ENCODE results near the gene SERPINB13. TPM values are rescaled to one million over a fixed set of nuclear protein-coding genes. Genes with fewer than 3 reads are reported as not detected.
"Not testable (repeated sequence)": the region's sequence is repeated elsewhere in the genome, so short reads cannot be mapped to it uniquely, and the experiment has no call there.

The SERPINB13 gene
- total RNA-seq, 1 donor from 2014 or later: not detected

DNA sequence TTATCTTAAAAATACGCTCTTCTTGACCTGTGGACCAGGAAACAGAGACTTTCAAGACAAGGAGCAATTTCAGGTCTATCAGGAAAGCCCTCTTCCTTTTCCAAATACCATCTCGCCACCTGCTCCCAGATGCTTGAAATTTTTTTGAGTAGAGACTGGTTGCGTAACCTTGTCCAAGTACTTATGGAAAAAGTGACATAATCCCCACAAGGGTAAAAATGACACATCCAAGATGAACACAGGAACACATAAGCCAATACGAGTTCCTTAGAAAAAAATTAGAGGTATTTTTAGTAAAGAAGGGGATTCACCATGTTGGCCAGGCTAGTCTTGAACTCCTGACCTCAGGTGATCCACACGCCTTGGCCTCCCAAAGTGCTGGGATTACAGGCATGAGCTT, 1.8 kb downstream of the SERPINB13 start:
- no peak for DNase-seq (ENCODE audit: low spot score)

- no peak for DNase-seq (ENCODE audit: low spot score)
Measured at GRCh38 chr18:63590373-63590772, 3.2 kb downstream of the SERPINB13 start.

GRCh38 chr18:63590966-63591695, 4.0 kb downstream of the SERPINB13 start:
- DNase-seq (ENCODE audit: low spot score): no peak

- no peak for DNase-seq (ENCODE audit: low spot score)
Measured at GRCh38 chr18:63591725-63592124, 4.6 kb downstream of the SERPINB13 start.

GRCh38 chr18:63592471-63592870, 5.3 kb downstream of the SERPINB13 start:
- no peak for DNase-seq (ENCODE audit: low spot score)

DNA sequence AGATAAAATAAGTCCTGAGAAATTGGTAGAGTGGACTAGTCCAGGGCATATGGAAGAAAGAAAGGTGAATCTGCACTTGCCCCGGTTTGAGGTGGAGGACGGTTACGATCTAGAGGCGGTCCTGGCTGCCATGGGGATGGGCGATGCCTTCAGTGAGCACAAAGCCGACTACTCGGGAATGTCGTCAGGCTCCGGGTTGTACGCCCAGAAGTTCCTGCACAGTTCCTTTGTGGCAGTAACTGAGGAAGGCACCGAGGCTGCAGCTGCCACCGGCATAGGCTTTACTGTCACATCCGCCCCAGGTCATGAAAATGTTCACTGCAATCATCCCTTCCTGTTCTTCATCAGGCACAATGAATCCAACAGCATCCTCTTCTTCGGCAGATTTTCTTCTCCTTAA, 9.8 kb downstream of the SERPINB13 start:
- no peak for DNase-seq (ENCODE audit: low spot score)

GRCh38 chr18:63603355-63603754, 16.2 kb downstream of the SERPINB13 start:
- DNase-seq (ENCODE audit: low spot score): no peak

DNA sequence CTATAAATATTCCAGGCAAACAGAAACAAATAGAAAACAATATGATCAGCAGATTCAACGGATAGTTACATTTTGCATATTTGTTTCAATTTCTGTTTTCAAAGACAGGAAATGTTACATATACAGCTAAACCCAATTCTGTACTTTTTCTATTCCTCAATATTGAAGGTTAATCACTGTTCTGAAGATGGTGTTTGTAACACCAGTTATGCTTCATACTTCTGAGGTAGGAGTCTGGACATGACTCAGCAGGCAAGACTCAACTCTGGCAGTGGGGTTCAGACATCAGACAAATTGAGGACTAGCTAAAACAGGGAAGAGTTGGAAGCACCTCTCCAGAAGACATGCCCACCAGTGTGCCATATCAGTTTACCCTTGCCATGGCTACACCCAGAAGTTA, 16.6 kb downstream of the SERPINB13 start:
- no peak for DNase-seq (ENCODE audit: low spot score)

- no peak for DNase-seq (ENCODE audit: low spot score)
Measured at GRCh38 chr18:63604791-63605567, 17.8 kb downstream of the SERPINB13 start.

DNA sequence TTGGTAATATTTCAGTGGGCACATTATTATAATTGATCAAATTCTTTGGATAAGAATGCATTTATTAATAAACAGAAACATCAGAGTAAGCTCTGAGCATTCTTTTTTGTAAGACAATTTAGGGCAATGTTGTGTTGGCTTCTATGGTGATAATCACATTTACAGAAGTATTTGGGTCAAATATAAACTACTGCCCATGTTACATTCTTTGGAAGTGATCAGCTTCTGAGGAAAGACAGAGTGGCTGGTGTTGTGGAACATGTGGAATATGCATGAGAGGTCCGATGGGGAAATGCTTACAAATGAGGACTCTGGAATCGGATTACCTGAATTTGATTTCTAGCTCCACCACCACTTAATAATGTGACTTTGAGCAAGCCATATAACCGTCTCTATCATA, 19.4 kb downstream of the SERPINB13 start:
- no peak for DNase-seq (ENCODE audit: low spot score)

GRCh38 chr18:63613420-63613819, 26.3 kb downstream of the SERPINB13 start:
- DNase-seq (ENCODE audit: low spot score): no peak

GRCh38 chr18:63617049-63617914, 30.1 kb downstream of the SERPINB13 start:
- no peak for DNase-seq (ENCODE audit: low spot score)

DNA sequence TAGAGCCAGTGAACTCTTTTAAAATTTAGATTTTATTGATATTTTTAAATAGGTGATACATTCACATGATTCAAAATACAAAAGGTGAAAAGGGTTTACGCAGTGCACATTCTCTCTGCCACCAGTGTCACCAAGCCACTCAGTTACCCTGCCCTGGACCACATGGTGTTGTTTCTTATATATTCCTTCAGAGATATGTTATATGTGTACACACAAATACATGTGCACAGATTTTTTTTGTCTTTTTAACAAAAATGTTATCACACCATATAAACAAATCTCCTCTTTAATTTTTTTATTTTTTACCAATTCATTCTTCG, 30.7 kb downstream of the SERPINB13 start:
- no peak for DNase-seq (ENCODE audit: low spot score)

- DNase-seq (ENCODE audit: low spot score): no peak
Measured at GRCh38 chr18:63619661-63620060, 32.5 kb downstream of the SERPINB13 start.

- DNase-seq (ENCODE audit: low spot score): no peak
Measured at GRCh38 chr18:63624863-63625262, 37.7 kb downstream of the SERPINB13 start.

- DNase-seq (ENCODE audit: low spot score): no peak
Measured at GRCh38 chr18:63626431-63626830, 39.3 kb downstream of the SERPINB13 start.

DNA sequence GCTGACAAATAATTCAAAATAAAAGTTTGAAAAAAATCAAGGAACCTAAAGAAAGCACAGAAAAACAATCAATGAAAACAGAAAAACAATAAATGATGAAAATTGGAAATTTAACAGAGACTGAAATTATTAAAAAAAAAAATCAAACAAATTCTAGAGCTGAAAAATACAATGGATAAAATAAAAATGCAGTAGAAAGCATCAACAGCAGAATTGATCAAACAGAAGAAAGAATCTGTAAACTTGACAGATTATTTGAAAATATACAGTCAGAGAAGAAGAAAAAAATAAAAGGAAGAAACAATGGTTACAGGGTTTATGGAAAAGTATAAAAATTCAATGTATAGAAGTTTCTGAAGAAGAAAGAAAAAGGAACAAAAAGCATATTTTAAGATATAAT, 40.7 kb downstream of the SERPINB13 start:
- DNase-seq (ENCODE audit: low spot score): no peak

- DNase-seq (ENCODE audit: low spot score): no peak
Measured at GRCh38 chr18:63637703-63638102, 50.6 kb downstream of the SERPINB13 start.

DNA sequence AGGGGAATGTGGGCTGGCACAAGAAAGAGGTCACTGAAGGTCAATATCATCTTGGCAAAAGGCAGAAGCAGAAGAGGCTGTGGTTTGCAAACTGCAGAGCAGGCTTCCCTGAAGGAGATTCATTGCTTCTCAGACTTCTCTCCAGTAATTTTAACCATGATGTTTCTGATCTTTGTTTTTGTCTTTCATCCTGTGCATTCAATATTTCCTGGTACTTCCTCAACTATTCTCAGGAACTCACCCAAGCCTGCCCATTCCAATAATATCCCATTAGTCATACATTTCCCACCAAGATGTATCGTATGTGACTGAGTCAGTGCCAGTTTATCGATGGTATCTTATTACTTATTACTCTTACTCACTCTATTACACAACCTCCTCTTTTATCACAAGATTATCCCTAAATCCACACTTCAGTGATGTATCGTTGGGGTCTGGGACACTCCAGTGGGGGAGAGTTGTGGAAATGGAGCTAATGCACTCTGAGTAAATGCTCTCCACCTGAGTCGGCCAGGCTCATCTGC, 54.1 kb downstream of the SERPINB13 start:
- not testable (repeated sequence) for DNase-seq (ENCODE audit: low spot score)

GRCh38 chr18:63642668-63643356, 55.7 kb downstream of the SERPINB13 start:
- DNase-seq (ENCODE audit: low spot score): not testable (repeated sequence)

DNA sequence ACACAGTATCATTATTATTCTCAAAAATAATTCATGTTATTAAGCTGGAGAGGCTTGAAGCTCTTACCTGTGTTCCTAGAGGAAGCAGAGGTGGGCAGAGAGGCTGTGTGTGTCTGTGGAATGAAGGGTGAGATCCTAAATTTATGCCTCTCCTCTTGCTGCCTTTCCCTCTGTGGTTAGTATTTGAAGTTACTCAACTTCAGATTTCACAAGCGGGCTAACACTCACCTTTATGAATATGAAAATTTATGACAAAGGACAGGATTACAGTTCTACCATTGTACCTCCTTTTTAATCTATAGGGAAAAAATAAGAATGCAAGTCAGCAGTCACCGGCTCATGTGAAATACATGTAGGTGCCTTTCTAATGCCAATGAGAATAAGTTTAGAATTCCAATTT, 57.0 kb downstream of the SERPINB13 start, which contains the start of gene SERPINB4:
SERPINB4 (minus strand) TSS at position 115 of the 400 bp plus-strand sequence. CDS start 679 bp downstream, outside the sequence.
- not testable (repeated sequence) for DNase-seq (ENCODE audit: low spot score)

All from mesenteric fat pad (tissue), 1 donor.